NCI-H345 treated with DMSO at 0.1 percent for 48 hours (cell line): ENCODE data around the gene FAM72D.
"Not testable (repeated sequence)": the region's sequence is repeated elsewhere in the genome, so short reads cannot be mapped to it uniquely, and the experiment has no call there.

Source experiments
- DNase-seq: peaks from one replicate; lab custom pipeline; 2025; ENCODE audit not compliant: unreplicated experiment; lab: John Stamatoyannopoulos, UW

FAM72D gene

GRCh38 chr1:145095284-145096057 is at the start of gene FAM72D, which contains the start of gene SRGAP2B:
FAM72D (plus strand) TSS chr1:145095974; CDS start chr1:145096848, 874 bp downstream.
SRGAP2B (minus strand) TSS chr1:145095328; CDS start chr1:145092901, 2,427 bp downstream.
- not testable (repeated sequence) for DNase-seq

GRCh38 chr1:145047553-145047952 is 48.2 kb upstream of the FAM72D start:
- DNase-seq: not testable (repeated sequence)

DNA sequence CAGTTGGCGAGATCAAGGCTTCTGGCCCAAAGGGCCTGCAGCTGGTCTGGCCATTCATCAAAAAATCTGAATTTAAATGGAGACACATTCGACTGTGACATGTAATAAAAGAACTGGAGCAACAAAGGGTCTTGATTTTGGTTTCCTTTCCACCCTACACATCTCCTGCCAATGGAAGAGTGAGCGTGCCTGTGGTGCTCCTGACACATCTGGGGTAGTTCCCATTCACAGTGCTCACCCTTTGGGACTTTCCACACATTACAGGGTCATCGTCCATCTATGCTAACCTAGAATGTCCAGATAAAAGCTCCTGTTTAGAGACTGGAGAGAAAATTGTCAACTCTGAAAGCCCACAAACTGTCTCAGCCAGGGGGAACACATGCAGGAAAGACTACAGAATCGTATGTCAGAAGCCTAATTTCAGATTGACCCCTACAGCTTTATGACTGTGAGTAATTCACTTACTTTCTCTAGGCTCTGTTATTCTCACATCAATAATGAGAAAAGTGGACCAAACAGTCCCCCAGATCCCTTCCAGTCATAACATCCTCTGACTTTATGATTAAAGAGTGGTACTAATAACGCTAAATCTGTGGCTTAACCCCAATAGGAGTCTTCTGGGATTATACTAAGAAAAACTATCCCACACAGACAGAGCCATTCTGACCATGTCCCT is 47.5 kb upstream of the FAM72D start:
- not testable (repeated sequence) for DNase-seq

DNA sequence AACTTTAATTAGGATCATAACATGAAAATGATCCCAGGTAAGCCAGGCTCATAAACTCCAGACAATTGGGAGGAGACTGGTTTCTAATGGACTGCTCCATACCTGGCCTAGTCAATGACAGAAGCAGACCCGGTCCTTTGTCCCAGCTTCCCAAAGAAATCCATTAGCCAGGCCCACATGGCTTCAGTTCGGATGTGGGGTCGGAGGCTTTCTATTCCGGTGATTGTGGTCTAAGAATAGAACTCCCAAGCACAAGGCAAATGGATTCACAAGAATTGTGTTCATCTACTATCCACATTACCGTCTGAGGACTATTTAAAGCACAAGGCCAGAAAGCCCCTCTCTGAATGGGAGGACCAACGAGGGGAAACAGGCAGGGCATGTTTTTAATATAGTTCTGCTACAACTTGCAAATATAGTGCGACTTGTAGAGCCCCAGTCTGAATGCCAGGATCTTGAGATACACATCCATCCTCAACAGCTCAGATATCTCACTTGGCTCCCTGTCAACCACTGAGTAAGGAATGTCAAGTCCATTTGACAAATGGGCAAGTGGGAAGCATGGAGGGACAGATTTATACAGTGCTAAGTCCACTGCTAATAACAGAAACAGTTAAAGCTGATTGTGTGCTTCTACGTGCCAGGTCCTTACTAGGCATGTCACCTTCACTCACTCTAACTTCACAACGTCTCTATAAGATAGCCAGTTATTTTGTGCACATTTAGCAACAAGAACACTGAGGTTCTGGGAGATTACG is 43.6 kb upstream of the FAM72D start:
- DNase-seq: not testable (repeated sequence)

GRCh38 chr1:145053428-145053827 is 42.3 kb upstream of the FAM72D start:
- DNase-seq: not testable (repeated sequence)

DNA sequence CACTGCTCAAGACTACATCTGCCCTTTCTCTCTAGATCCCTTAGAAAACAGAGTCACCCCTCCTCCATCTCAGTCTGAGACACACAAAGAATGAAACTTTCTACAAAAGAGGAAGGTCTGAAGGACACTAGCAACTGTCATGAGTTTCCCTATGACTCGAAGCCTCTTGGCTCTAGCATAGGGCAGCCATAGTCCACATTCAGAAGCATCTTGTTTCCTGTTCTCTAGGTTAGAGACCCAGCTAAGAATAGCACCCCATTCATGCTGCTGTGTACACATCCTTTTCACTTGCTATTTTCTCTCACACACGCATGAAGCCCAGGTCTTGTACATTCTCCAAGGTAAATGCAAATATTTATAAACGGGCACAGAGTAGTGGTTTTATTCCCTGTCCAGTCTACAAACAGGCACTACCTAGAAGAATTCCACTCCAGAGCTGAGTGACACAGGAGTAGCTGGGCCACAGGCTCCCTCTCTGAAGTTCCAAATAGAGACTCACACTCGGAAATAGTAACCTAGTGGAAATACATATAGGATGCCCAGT is 40.5 kb upstream of the FAM72D start:
- DNase-seq: not testable (repeated sequence)

DNA sequence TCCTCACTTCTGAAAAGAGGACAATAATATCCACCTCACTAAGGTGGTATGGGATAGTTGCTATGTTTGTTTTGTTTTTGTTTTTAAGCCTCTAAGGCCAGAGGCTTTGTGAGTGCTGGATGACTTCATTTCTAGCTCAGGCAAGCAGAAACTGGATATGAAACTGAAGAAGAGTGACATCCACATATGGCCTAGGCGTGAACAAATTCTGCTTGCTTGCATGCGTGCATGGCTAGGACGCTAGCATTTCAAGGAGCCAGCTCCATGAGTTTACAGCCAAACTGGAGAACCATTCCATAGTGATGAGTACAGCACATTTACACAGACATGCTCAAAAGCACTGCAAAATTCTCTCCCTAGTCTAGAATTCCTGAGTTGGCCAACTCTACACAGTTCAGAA is 37.6 kb upstream of the FAM72D start:
- not testable (repeated sequence) for DNase-seq

- DNase-seq: not testable (repeated sequence)
These were observed 32.5 kb upstream of the FAM72D start for GRCh38 chr1:145063285-145063684.

GRCh38 chr1:145063941-145064648 is 31.7 kb upstream of the FAM72D start:
- not testable (repeated sequence) for DNase-seq

DNA sequence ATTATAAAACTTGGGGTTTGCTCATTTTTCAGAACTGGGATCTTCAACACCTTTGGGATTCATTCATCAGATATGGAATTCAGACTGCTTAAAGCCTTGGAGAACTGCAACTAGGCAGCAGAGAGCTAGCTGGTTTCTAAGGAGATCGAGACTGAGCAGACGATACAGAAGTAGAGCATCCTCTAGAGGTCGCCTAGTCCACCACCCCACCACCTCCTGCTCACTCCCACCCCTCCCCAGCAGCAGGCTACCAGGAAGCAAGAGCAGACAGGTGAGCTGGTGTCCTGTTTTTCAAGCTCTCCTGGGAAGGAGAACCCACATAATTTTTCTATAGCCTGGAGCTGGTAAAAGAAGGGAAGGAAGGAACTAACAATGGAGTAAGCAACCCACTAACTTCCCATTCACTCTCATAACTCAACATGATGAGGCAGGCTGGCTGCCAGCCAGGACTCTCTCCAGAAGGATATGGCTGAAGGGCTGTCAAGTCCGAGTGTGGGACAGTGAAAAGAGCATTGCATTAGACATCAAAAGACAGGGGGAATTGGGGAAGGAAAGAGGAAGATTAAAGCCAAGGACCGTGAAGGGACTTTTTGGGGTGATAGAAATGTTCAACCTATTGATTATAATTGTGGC is 30.5 kb upstream of the FAM72D start:
- not testable (repeated sequence) for DNase-seq

DNA sequence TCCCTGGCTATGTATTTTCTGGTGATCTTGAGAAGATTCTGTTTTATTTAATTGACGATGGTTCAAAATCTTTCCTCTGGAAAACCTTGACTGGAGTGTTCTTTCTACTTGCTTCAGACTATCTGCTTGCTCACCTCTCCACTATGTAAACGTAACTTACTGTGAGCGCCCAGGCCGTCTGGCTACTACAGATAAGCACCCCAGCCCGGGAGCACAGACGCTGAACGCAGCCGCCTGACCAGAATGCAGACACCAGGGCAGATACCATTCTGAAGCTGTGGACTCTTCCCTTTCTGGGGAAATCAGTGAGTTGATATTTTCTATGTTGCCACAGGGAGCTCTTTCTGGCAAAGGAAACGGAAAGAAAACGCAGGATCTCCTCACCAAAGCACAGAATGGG is 29.3 kb upstream of the FAM72D start:
- DNase-seq: not testable (repeated sequence)

GRCh38 chr1:145071569-145071968 is 24.2 kb upstream of the FAM72D start:
- DNase-seq: not testable (repeated sequence)

DNA sequence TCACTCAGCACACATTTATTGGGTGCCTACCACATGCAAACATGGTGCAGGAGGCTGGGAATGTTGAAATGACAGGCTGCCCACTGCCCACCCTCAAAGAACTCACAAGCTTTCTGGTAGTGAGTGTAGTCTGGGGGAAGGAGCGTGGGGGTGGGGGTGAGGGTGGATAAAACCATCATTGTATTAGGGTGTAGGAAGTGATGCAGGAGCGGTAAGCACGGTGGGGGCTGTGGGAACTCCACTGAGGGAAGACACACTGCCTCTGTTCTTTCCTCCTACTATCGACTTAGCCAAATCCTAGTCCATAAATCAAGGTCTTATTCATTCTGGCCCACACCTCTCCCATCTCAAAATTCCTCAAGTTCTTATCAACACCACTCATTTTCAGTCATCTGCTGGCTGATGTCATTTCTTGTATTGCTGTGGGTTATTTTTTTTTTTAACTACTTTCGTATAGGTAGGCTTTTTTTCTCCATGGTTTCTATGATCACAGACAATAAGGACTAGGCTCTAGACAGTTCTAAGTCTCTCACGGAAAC is 21.7 kb upstream of the FAM72D start:
- not testable (repeated sequence) for DNase-seq

- DNase-seq: not testable (repeated sequence)
These were observed 18.9 kb upstream of the FAM72D start for GRCh38 chr1:145076877-145077276.

DNA sequence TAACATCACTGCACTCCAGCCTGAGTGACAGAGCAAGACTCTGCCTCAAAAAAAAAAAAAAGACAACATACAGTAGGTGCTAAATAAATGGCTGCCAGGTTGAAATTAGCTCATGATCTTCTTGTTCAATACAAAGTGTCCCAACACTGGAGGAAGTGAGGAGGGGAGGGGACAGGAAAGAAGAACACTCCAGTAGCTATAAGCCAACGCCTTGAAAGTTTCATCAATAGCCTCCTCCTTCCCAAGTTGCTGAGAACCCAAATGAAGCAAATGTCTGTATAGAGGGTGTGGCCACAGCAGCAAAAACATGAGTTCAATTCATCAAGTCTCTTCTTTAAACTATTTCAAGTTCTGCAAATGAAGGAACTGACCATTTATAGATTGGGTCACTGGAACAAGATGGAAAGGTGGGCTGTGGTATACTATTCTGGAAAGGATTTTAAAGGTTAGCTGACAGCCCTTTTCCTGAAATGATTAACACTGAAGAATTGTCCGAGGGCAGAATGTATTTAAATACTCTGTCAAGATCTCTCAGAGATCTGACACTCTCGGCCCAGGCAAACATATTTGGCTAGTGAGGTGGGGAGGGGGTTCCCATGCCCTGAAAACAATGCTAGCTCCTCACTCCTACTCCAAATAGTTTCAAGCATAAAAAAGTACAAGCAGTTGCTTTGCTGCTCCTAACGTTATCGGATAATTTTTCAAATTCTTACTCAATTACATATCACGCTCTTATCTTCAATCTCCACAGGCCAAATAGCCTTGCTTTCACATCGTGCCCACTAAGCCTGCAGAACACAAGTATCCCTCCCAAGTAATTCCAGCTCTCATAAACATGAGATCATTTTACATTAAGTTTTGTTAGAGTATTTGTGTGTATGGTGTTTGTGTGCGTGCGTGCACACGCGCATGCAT is 17.6 kb upstream of the FAM72D start:
- DNase-seq: not testable (repeated sequence)

- not testable (repeated sequence) for DNase-seq
These were observed 16.9 kb upstream of the FAM72D start for GRCh38 chr1:145078787-145079370.

- not testable (repeated sequence) for DNase-seq
These were observed 16.0 kb upstream of the FAM72D start for GRCh38 chr1:145079737-145080136.

GRCh38 chr1:145080193-145080592 is 15.6 kb upstream of the FAM72D start:
- not testable (repeated sequence) for DNase-seq
